H1 (cell line): ENCODE results near the gene SPTY2D1. TPM values are rescaled to one million over a fixed set of nuclear protein-coding genes. Genes with fewer than 3 reads are reported as not detected.

Experiments used
- ASH2L ChIP-seq: fragments of 200-600, 300-600 bp; sonication (generic); IDR thresholded peaks from one replicate; pipeline ENCODE4 v1.7.1; 2017; ENCODE audit warnings: low read length
- BCL11A ChIP-seq, 2 experiments: IDR thresholded peaks; one replicate each; pipeline ENCODE4 v1.6.1; 2011; ENCODE audit warnings: low read depth in 2 of 2, low read length in 2 of 2, mild to moderate bottlenecking in 2 of 2
- BRCA1 ChIP-seq: IDR thresholded peaks from 2 replicates; pipeline ENCODE4 v1.6.1; 2012; ENCODE audit warnings: low read depth, low read length, improper control_type of control experiment
- EP300 ChIP-seq, 2 experiments: IDR thresholded peaks; 1 replicate in 1 of 2; 2 replicates in 1 of 2; pipeline ENCODE4 v1.6.1; 2011 to 2012; ENCODE audit warnings: low read depth in 2 of 2, low read length in 2 of 2, mild to moderate bottlenecking in 2 of 2, borderline replicate concordance in 1 of 2, inconsistent platforms in 1 of 2, moderate library complexity in 1 of 2
- GTF2F1 ChIP-seq: IDR thresholded peaks from 2 replicates; pipeline ENCODE4 v1.6.1; 2012; ENCODE audit warnings: low read depth, low read length, improper control_type of control experiment, borderline replicate concordance
- JUND ChIP-seq: IDR thresholded peaks from 2 replicates; pipeline ENCODE4 v1.6.1; 2011; ENCODE audit warnings: mild to moderate bottlenecking, improper control_type of control experiment, low read length
- POLR2AphosphoS5 ChIP-seq: IDR thresholded peaks from 2 replicates; pipeline ENCODE4 v1.6.1; 2011; ENCODE audit warnings: low read depth, low read length
- TCF12 ChIP-seq: IDR thresholded peaks from 2 replicates; pipeline ENCODE4 v1.6.1; 2011; ENCODE audit warnings: low read depth, mild to moderate bottlenecking, low read length
- polyA plus RNA-seq, 7 experiments: library from polyadenylated mRNA; depleted of rRNA in 3 of 7; stranded (reverse) in 5 of 7; unstranded in 2 of 7; fragments of >200 nt in 5 of 7; fragments of 200-250 nt in 2 of 7; gene quantifications; 1 replicate in 5 of 7; 2 replicates in 1 of 7; 4 replicates in 1 of 7; pipeline versions ENCODE4 v1.2.1 to v1.2.3, GENCODE V29; 2011 to 2013; ENCODE audit warnings: missing spikeins in 2 of 7, mixed read lengths in 2 of 7
- total RNA-seq: library from RNA; stranded (reverse); fragmentation: NEBNext Ultra II Directional; extraction: Animal tissue kit (Norgen Biotek cat#: 25700); gene quantifications from 2 replicates; pipeline ENCODE4 v1.2.1, GENCODE V29; 2021
- TF ChIP-seq, protein P1 (sequence below): IDR thresholded peaks from 2 replicates; pipeline ENCODE4 v1.6.1; 2012; ENCODE audit warnings: inconsistent platforms
- TF ChIP-seq, protein P2 (sequence below): fragments of 300-600 bp; sonication (generic); IDR thresholded peaks from 2 replicates; pipeline ENCODE4 v1.7.1; 2012; ENCODE audit warnings: low read length, moderate library complexity, mild to moderate bottlenecking, inconsistent platforms; ENCODE audit not compliant: insufficient replicate concordance

SPTY2D1 gene
- total and polyA plus RNA-seq, 2 of the 8 experiments (the other 6 are each of a cell fraction or from before 2014, with no cell fraction given) = 4.9 to 17.6 TPM

DNA sequence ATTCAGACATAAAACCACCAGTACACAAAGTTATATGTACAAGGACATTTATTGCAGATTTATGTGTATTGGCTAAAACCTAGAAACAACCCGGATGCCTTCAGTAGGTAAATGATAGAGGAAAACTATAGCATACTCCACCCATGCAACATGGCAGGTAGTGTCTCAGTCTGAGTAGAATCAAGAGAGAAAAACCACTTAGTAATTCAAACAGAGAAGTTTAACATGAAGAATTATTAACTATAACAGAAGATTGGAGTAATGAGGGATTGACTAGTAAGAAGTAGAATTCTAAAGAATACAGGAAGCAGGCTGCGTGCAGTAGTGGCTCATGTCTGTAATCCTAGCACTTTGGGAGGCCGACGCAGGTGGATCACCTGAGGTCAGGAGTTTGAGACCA lies 16.2 kb upstream of the SPTY2D1 start (continued):
- TF ChIP-seq, protein P1, sequence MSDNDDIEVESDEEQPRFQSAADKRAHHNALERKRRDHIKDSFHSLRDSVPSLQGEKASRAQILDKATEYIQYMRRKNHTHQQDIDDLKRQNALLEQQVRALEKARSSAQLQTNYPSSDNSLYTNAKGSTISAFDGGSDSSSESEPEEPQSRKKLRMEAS = no peak
- TF ChIP-seq ASH2L (no peak), POLR2AphosphoS5 (no peak), TCF12 (no peak), GTF2F1 (no peak), BCL11A (IDR thresholded peaks at IDR 0.05; ENCODE audit: low read depth in 2 of 2, low read length in 2 of 2) (no peak), BRCA1 (no peak), EP300 (IDR thresholded peaks at IDR 0.05; ENCODE audit: borderline replicate concordance in 1 of 2, low read depth in 2 of 2, low read length in 2 of 2) (no peak), JUND (no peak)
- TF ChIP-seq, protein P2, sequence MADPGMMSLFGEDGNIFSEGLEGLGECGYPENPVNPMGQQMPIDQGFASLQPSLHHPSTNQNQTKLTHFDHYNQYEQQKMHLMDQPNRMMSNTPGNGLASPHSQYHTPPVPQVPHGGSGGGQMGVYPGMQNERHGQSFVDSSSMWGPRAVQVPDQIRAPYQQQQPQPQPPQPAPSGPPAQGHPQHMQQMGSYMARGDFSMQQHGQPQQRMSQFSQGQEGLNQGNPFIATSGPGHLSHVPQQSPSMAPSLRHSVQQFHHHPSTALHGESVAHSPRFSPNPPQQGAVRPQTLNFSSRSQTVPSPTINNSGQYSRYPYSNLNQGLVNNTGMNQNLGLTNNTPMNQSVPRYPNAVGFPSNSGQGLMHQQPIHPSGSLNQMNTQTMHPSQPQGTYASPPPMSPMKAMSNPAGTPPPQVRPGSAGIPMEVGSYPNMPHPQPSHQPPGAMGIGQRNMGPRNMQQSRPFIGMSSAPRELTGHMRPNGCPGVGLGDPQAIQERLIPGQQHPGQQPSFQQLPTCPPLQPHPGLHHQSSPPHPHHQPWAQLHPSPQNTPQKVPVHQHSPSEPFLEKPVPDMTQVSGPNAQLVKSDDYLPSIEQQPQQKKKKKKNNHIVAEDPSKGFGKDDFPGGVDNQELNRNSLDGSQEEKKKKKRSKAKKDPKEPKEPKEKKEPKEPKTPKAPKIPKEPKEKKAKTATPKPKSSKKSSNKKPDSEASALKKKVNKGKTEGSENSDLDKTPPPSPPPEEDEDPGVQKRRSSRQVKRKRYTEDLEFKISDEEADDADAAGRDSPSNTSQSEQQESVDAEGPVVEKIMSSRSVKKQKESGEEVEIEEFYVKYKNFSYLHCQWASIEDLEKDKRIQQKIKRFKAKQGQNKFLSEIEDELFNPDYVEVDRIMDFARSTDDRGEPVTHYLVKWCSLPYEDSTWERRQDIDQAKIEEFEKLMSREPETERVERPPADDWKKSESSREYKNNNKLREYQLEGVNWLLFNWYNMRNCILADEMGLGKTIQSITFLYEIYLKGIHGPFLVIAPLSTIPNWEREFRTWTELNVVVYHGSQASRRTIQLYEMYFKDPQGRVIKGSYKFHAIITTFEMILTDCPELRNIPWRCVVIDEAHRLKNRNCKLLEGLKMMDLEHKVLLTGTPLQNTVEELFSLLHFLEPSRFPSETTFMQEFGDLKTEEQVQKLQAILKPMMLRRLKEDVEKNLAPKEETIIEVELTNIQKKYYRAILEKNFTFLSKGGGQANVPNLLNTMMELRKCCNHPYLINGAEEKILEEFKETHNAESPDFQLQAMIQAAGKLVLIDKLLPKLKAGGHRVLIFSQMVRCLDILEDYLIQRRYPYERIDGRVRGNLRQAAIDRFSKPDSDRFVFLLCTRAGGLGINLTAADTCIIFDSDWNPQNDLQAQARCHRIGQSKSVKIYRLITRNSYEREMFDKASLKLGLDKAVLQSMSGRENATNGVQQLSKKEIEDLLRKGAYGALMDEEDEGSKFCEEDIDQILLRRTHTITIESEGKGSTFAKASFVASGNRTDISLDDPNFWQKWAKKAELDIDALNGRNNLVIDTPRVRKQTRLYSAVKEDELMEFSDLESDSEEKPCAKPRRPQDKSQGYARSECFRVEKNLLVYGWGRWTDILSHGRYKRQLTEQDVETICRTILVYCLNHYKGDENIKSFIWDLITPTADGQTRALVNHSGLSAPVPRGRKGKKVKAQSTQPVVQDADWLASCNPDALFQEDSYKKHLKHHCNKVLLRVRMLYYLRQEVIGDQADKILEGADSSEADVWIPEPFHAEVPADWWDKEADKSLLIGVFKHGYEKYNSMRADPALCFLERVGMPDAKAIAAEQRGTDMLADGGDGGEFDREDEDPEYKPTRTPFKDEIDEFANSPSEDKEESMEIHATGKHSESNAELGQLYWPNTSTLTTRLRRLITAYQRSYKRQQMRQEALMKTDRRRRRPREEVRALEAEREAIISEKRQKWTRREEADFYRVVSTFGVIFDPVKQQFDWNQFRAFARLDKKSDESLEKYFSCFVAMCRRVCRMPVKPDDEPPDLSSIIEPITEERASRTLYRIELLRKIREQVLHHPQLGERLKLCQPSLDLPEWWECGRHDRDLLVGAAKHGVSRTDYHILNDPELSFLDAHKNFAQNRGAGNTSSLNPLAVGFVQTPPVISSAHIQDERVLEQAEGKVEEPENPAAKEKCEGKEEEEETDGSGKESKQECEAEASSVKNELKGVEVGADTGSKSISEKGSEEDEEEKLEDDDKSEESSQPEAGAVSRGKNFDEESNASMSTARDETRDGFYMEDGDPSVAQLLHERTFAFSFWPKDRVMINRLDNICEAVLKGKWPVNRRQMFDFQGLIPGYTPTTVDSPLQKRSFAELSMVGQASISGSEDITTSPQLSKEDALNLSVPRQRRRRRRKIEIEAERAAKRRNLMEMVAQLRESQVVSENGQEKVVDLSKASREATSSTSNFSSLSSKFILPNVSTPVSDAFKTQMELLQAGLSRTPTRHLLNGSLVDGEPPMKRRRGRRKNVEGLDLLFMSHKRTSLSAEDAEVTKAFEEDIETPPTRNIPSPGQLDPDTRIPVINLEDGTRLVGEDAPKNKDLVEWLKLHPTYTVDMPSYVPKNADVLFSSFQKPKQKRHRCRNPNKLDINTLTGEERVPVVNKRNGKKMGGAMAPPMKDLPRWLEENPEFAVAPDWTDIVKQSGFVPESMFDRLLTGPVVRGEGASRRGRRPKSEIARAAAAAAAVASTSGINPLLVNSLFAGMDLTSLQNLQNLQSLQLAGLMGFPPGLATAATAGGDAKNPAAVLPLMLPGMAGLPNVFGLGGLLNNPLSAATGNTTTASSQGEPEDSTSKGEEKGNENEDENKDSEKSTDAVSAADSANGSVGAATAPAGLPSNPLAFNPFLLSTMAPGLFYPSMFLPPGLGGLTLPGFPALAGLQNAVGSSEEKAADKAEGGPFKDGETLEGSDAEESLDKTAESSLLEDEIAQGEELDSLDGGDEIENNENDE = no peak
